GM08714 (cell line): ENCODE results near the gene FSTL1.

Source experiments
- H3K4me3 ChIP-seq: fragments of 200-500 bp; sonication (Bioruptor generic); 2 replicates; pipeline ENCODE4 v1.5.1; 2014; ENCODE audit warnings: mild to moderate bottlenecking, low read length, inconsistent platforms
- ZNF274 ChIP-seq: IDR thresholded peaks from 2 replicates; pipeline ENCODE4 v1.6.1; 2012; ENCODE audit warnings: mild to moderate bottlenecking, low read depth, low read length

FSTL1 gene

GRCh38 chr3:120440001-120440703 is 10.6 kb downstream of the FSTL1 start:
- TF ChIP-seq ZNF274: no peak
- H3K4me3 ChIP-seq: no peak overlapping the region

GRCh38 chr3:120438665-120439370 is 12.0 kb downstream of the FSTL1 start:
- no peak overlapping the region for H3K4me3 ChIP-seq
- TF ChIP-seq ZNF274: no peak

GRCh38 chr3:120438216-120438615 is 12.6 kb downstream of the FSTL1 start:
- no peak overlapping the region for H3K4me3 ChIP-seq

GRCh38 chr3:120437559-120437958 is 13.2 kb downstream of the FSTL1 start:
- H3K4me3 ChIP-seq: no peak overlapping the region
- no peak for TF ChIP-seq ZNF274

More at GRCh38 chr3:120438216-120438615, 12.6 kb downstream of the FSTL1 start:
- TF ChIP-seq ZNF274: no peak

GRCh38 chr3:120436523-120437050 is 14.2 kb downstream of the FSTL1 start:
- TF ChIP-seq ZNF274: no peak
- no peak overlapping the region for H3K4me3 ChIP-seq

- no peak for TF ChIP-seq ZNF274
- no peak overlapping the region for H3K4me3 ChIP-seq
Measured at GRCh38 chr3:120435621-120436020, 15.2 kb downstream of the FSTL1 start.

GRCh38 chr3:120433662-120434331 is 17.0 kb downstream of the FSTL1 start:
- H3K4me3 ChIP-seq: no peak overlapping the region
- no peak for TF ChIP-seq ZNF274

GRCh38 chr3:120432150-120432860 is 18.5 kb downstream of the FSTL1 start:
- no peak overlapping the region for H3K4me3 ChIP-seq
- TF ChIP-seq ZNF274: no peak

GRCh38 chr3:120429921-120430361 is 20.9 kb downstream of the FSTL1 start:
- no peak for TF ChIP-seq ZNF274
- no peak overlapping the region for H3K4me3 ChIP-seq

GRCh38 chr3:120428924-120429323 is 21.9 kb downstream of the FSTL1 start:
- H3K4me3 ChIP-seq: no peak overlapping the region
- TF ChIP-seq ZNF274: no peak

- TF ChIP-seq ZNF274: no peak
Measured at GRCh38 chr3:120427201-120427600, 23.6 kb downstream of the FSTL1 start.

GRCh38 chr3:120425572-120426250 is 25.1 kb downstream of the FSTL1 start:
- no peak overlapping the region for H3K4me3 ChIP-seq
- no peak for TF ChIP-seq ZNF274

More at GRCh38 chr3:120427201-120427600, 23.6 kb downstream of the FSTL1 start:
- H3K4me3 ChIP-seq: no peak overlapping the region

GRCh38 chr3:120424976-120425570 is 25.7 kb downstream of the FSTL1 start:
- H3K4me3 ChIP-seq: no peak overlapping the region
- no peak for TF ChIP-seq ZNF274
